ENCODE data around the gene SLC18A3. TPM values are rescaled to one million over a fixed set of nuclear protein-coding genes. Genes with fewer than 3 reads are reported as not detected.
A peak's percentile ranks its signal among the peaks of the same experiment; 100 is the strongest.

Gene SLC18A3
- total RNA-seq, 1 donor from 2014 or later = 17.9 TPM

GRCh38 chr10:49612513-49613164 is 2.5 kb downstream of the SLC18A3 start:
- Mint-ChIP-seq H3K36me3 (ENCODE audit: low read depth) (peaks cover 6% of the 10 kb centered on the region), H3K4me1 (peaks cover 28% of the 10 kb centered on the region), H3K27ac (ENCODE audit: unreplicated experiment) (no peak overlapping the region), H3K9me3 (no peaks in the 10 kb centered on the region), H3K4me3 (peak overlapping the region; percentile 70), H3K27me3 (ENCODE audit: low read depth) (peaks cover 93% of the 10 kb centered on the region)
- peak; percentile 49 for DNase-seq (ENCODE audit: low read depth, low spot score)
- TF ChIP-seq CTCF (conservative IDR thresholded peaks at IDR 0.05) = no peak

GRCh38 chr10:49613165-49613881 is 3.2 kb downstream of the SLC18A3 start:
- TF ChIP-seq CTCF (conservative IDR thresholded peaks at IDR 0.05) = no peak
- peaks cover 6% of the 10 kb centered on the region for H3K36me3 Mint-ChIP-seq (ENCODE audit: low read depth)
- H3K9me3 Mint-ChIP-seq = no peaks in the 10 kb centered on the region
- H3K4me1 Mint-ChIP-seq = peaks cover 24% of the 10 kb centered on the region
- peaks cover 93% of the 10 kb centered on the region for H3K27me3 Mint-ChIP-seq (ENCODE audit: low read depth)
- H3K4me3 Mint-ChIP-seq = peak overlapping the region; percentile 70
- no peak for DNase-seq (ENCODE audit: low read depth, low spot score)
- H3K27ac Mint-ChIP-seq (ENCODE audit: unreplicated experiment) = peak overlapping the region; percentile 60

GRCh38 chr10:49613882-49614241 is 3.8 kb downstream of the SLC18A3 start, which contains the start of gene CHAT:
Gene CHAT, plus strand, starts transcription at chr10:49614037. Its CDS starts 153 bp downstream, at chr10:49614190.
- no peak for TF ChIP-seq CTCF (conservative IDR thresholded peaks at IDR 0.05)
- H3K36me3 Mint-ChIP-seq (ENCODE audit: low read depth) = peaks cover 6% of the 10 kb centered on the region
- peak within 1 kb of the TSS; percentile 60 for H3K27ac Mint-ChIP-seq (ENCODE audit: unreplicated experiment)
- H3K27me3 Mint-ChIP-seq (ENCODE audit: low read depth) = peaks cover 93% of the 10 kb centered on the region
- H3K9me3 Mint-ChIP-seq = no peaks in the 10 kb centered on the region
- H3K4me1 Mint-ChIP-seq = peaks cover 19% of the 10 kb centered on the region
- no peak for DNase-seq (ENCODE audit: low read depth, low spot score)
- peak within 1 kb of the TSS; percentile 70 for H3K4me3 Mint-ChIP-seq

- Mint-ChIP-seq H3K27ac (ENCODE audit: unreplicated experiment) (no peak overlapping the region), H3K9me3 (no peaks in the 10 kb centered on the region)
These were observed 4.4 kb downstream of the SLC18A3 start for GRCh38 chr10:49614242-49615198.

More at GRCh38 chr10:49614242-49615198, 4.4 kb downstream of the SLC18A3 start:
- DNase-seq (ENCODE audit: low read depth, low spot score) = no peak
- H3K4me3 Mint-ChIP-seq = peak overlapping the region; percentile 66
- peaks cover 93% of the 10 kb centered on the region for H3K27me3 Mint-ChIP-seq (ENCODE audit: low read depth)
- H3K36me3 Mint-ChIP-seq (ENCODE audit: low read depth) = peaks cover 6% of the 10 kb centered on the region
- TF ChIP-seq CTCF (conservative IDR thresholded peaks at IDR 0.05) = no peak
- peaks cover 18% of the 10 kb centered on the region for H3K4me1 Mint-ChIP-seq
